Activated naive CD8-positive, alpha-beta T cell treated with anti-CD3 and anti-CD28 coated beads, Interleukin-2, amount 50 U/mL, for 24 hours (primary cell): ENCODE data around the gene PPP1R37.

Source experiments
- ATAC-seq: fragments of 150-1000 bp; cut with Tn5 transposase; one replicate; pipeline ENCODE4 v1.10.0; 2021
- DNase-seq: peaks from one replicate; pipeline ENCODE4 v3.0.0; 2021
- H3K27ac Mint-ChIP-seq: one replicate; pipeline ENCODE4 v1.8.0; 2021; ENCODE audit warnings: mild to moderate bottlenecking, mixed read lengths
- H3K27me3 Mint-ChIP-seq: one replicate; pipeline ENCODE4 v1.8.0; 2021; ENCODE audit warnings: mixed read lengths
- H3K36me3 Mint-ChIP-seq: one replicate; pipeline ENCODE4 v1.8.0; 2021; ENCODE audit warnings: low read depth, mixed read lengths
- H3K4me1 Mint-ChIP-seq: one replicate; pipeline ENCODE4 v1.8.0; 2021; ENCODE audit warnings: mixed read lengths
- H3K4me3 Mint-ChIP-seq: one replicate; pipeline ENCODE4 v1.8.0; 2021; ENCODE audit warnings: mild to moderate bottlenecking, moderate library complexity, mixed read lengths
- H3K9me3 Mint-ChIP-seq: one replicate; pipeline ENCODE4 v1.8.0; 2021; ENCODE audit warnings: mixed read lengths

The PPP1R37 gene

GRCh38 chr19:45172611-45173208 is 79.7 kb downstream of the PPP1R37 start:
- no peaks in the 10 kb centered on the region for H3K9me3 Mint-ChIP-seq
- H3K27ac Mint-ChIP-seq: no peak overlapping the region
- ATAC-seq: no peak
- no peaks in the 10 kb centered on the region for H3K36me3 Mint-ChIP-seq
- H3K4me3 Mint-ChIP-seq: no peak overlapping the region
- H3K27me3 Mint-ChIP-seq: no peaks in the 10 kb centered on the region
- DNase-seq: no peak
- H3K4me1 Mint-ChIP-seq: peaks cover 32% of the 10 kb centered on the region

- no peaks in the 10 kb centered on the region for H3K9me3 Mint-ChIP-seq
- no peak overlapping the region for H3K27ac Mint-ChIP-seq
- no peak overlapping the region for H3K4me3 Mint-ChIP-seq
- H3K4me1 Mint-ChIP-seq: peaks cover 40% of the 10 kb centered on the region
- H3K27me3 Mint-ChIP-seq: no peaks in the 10 kb centered on the region
- H3K36me3 Mint-ChIP-seq: peaks cover 4% of the 10 kb centered on the region
- no peak for DNase-seq
- ATAC-seq: no peak
These were observed 80.8 kb downstream of the PPP1R37 start for GRCh38 chr19:45173816-45174215.

- Mint-ChIP-seq H3K4me1 (peaks cover 43% of the 10 kb centered on the region), H3K27me3 (no peaks in the 10 kb centered on the region), H3K9me3 (no peaks in the 10 kb centered on the region), H3K36me3 (peaks cover 5% of the 10 kb centered on the region), H3K4me3 (no peak overlapping the region), H3K27ac (no peak overlapping the region)
- DNase-seq (no peak), ATAC-seq (no peak)
These were observed 82.8 kb downstream of the PPP1R37 start for GRCh38 chr19:45175515-45176345.

- Mint-ChIP-seq H3K9me3 (no peaks in the 10 kb centered on the region), H3K27me3 (no peaks in the 10 kb centered on the region)
- no peak for ATAC-seq
These were observed 84.9 kb downstream of the PPP1R37 start, which contains the start of gene TRAPPC6A for GRCh38 chr19:45177817-45178261. TRAPPC6A (minus strand) TSS chr19:45178237; CDS start chr19:45178218, 19 bp downstream.

GRCh38 chr19:45178262-45179071 is 85.5 kb downstream of the PPP1R37 start, which contains the start of gene BLOC1S3:
BLOC1S3 (plus strand) TSS chr19:45178784; CDS start chr19:45179297, 513 bp downstream.
- Mint-ChIP-seq H3K4me1 (peaks cover 34% of the 10 kb centered on the region), H3K4me3 (peak within 1 kb of the TSS; percentile 93), H3K27ac (peak within 1 kb of the TSS; percentile 87), H3K36me3 (peaks cover 16% of the 10 kb centered on the region), H3K27me3 (no peaks in the 10 kb centered on the region), H3K9me3 (no peaks in the 10 kb centered on the region)
- ATAC-seq: peak; percentile 93
- peak; percentile 99 for DNase-seq

More at GRCh38 chr19:45177817-45178261, 84.9 kb downstream of the PPP1R37 start, which contains the start of gene TRAPPC6A:
- Mint-ChIP-seq H3K4me1 (peaks cover 35% of the 10 kb centered on the region), H3K27ac (peak within 1 kb of the TSS; percentile 87), H3K4me3 (peak within 1 kb of the TSS; percentile 93), H3K36me3 (peaks cover 16% of the 10 kb centered on the region)
- DNase-seq: no peak

GRCh38 chr19:45179072-45179891 is 86.3 kb downstream of the PPP1R37 start:
- H3K4me1 Mint-ChIP-seq: peaks cover 27% of the 10 kb centered on the region
- H3K27ac Mint-ChIP-seq: peak overlapping the region; percentile 87
- peak overlapping the region; percentile 93 for H3K4me3 Mint-ChIP-seq
- no peaks in the 10 kb centered on the region for H3K27me3 Mint-ChIP-seq
- H3K9me3 Mint-ChIP-seq: no peaks in the 10 kb centered on the region
- no peak for ATAC-seq
- peak; percentile 49 for DNase-seq
- H3K36me3 Mint-ChIP-seq: peaks cover 16% of the 10 kb centered on the region

- Mint-ChIP-seq H3K4me1 (peaks cover 29% of the 10 kb centered on the region), H3K36me3 (peaks cover 16% of the 10 kb centered on the region), H3K4me3 (peak overlapping the region; percentile 74), H3K9me3 (no peaks in the 10 kb centered on the region), H3K27me3 (no peaks in the 10 kb centered on the region), H3K27ac (peak overlapping the region; percentile 60)
- ATAC-seq: no peak
- no peak for DNase-seq
These were observed 87.0 kb downstream of the PPP1R37 start for GRCh38 chr19:45179892-45180370.

GRCh38 chr19:45180936-45181335 is 88.0 kb downstream of the PPP1R37 start:
- H3K36me3 Mint-ChIP-seq: peaks cover 16% of the 10 kb centered on the region
- H3K27me3 Mint-ChIP-seq: no peaks in the 10 kb centered on the region
- peaks cover 30% of the 10 kb centered on the region for H3K4me1 Mint-ChIP-seq
- no peaks in the 10 kb centered on the region for H3K9me3 Mint-ChIP-seq
- DNase-seq: no peak
- H3K4me3 Mint-ChIP-seq: peak overlapping the region; percentile 49
- H3K27ac Mint-ChIP-seq: peak overlapping the region; percentile 78
- ATAC-seq: no peak

- no peaks in the 10 kb centered on the region for H3K27me3 Mint-ChIP-seq
- H3K36me3 Mint-ChIP-seq: peaks cover 16% of the 10 kb centered on the region
- H3K27ac Mint-ChIP-seq: peak overlapping the region; percentile 25
- H3K4me1 Mint-ChIP-seq: peaks cover 26% of the 10 kb centered on the region
- no peaks in the 10 kb centered on the region for H3K9me3 Mint-ChIP-seq
- no peak for ATAC-seq
- no peak overlapping the region for H3K4me3 Mint-ChIP-seq
- DNase-seq: no peak
These were observed 89.8 kb downstream of the PPP1R37 start for GRCh38 chr19:45182758-45183157.

- ATAC-seq: no peak
- DNase-seq: no peak
- Mint-ChIP-seq H3K27ac (no peak overlapping the region), H3K9me3 (no peaks in the 10 kb centered on the region), H3K36me3 (peaks cover 12% of the 10 kb centered on the region), H3K4me1 (peaks cover 18% of the 10 kb centered on the region), H3K27me3 (no peaks in the 10 kb centered on the region), H3K4me3 (no peak overlapping the region)
These were observed 91.1 kb downstream of the PPP1R37 start for GRCh38 chr19:45184115-45184514.

GRCh38 chr19:45186509-45187334 is 93.7 kb downstream of the PPP1R37 start:
- ATAC-seq (no peak), DNase-seq (no peak)
- Mint-ChIP-seq H3K9me3 (no peaks in the 10 kb centered on the region), H3K27me3 (no peaks in the 10 kb centered on the region), H3K4me1 (peaks cover 4% of the 10 kb centered on the region), H3K4me3 (no peak overlapping the region), H3K27ac (no peak overlapping the region), H3K36me3 (peaks cover 3% of the 10 kb centered on the region)

GRCh38 chr19:45187421-45188100 is 94.6 kb downstream of the PPP1R37 start:
- H3K4me3 Mint-ChIP-seq: no peak overlapping the region
- peak; percentile 66 for ATAC-seq
- no peaks in the 10 kb centered on the region for H3K27me3 Mint-ChIP-seq
- H3K9me3 Mint-ChIP-seq: no peaks in the 10 kb centered on the region
- H3K27ac Mint-ChIP-seq: no peak overlapping the region
- DNase-seq: no peak
- H3K36me3 Mint-ChIP-seq: peaks cover 2% of the 10 kb centered on the region
- peaks cover 2% of the 10 kb centered on the region for H3K4me1 Mint-ChIP-seq
